ENCODE results near the gene SEMA6B. TPM values are rescaled to one million over a fixed set of nuclear protein-coding genes. Genes with fewer than 3 reads are reported as not detected.

Gene SEMA6B
- total RNA-seq, 1 donor from 2014 or later = 8.3 TPM

- Histone ChIP-seq H3K36me3 (peaks cover 0 to 64% of the 10 kb centered on the region in 2 donors), H3K4me3 (no peak overlapping the region), H3K4me1 (no peaks in the 10 kb centered on the region), H3K27me3 (no peaks in the 10 kb centered on the region), H3K9me3 (no peaks in the 10 kb centered on the region), H3K27ac (no peak overlapping the region)
- no peak for DNase-seq (ENCODE audit: extremely low spot score in 2 of 2)
- intact Hi-C loops (cut with DNase I) = no loop called here
- no peak for TF ChIP-seq POLR2AphosphoS5 (IDR thresholded peaks at IDR 0.05; ENCODE audit: insufficient read depth in 1 of 2, low read depth in 1 of 2)
- TF ChIP-seq CTCF (IDR thresholded peaks at IDR 0.05) = no peak
- TF ChIP-seq POLR2A (IDR thresholded peaks at IDR 0.05) = no peak
These were observed 63.2 kb downstream of the SEMA6B start for GRCh38 chr19:4496304-4496703.

GRCh38 chr19:4495471-4495870 is 64.0 kb downstream of the SEMA6B start:
- no peak for DNase-seq (ENCODE audit: extremely low spot score in 2 of 2)
- TF ChIP-seq CTCF (IDR thresholded peaks at IDR 0.05) (no peak), POLR2AphosphoS5 (IDR thresholded peaks at IDR 0.05; ENCODE audit: insufficient read depth in 1 of 2, low read depth in 1 of 2) (no peak)

GRCh38 chr19:4494691-4495064 is 64.8 kb downstream of the SEMA6B start:
- Histone ChIP-seq H3K4me3 (no peak overlapping the region), H3K4me1 (no peaks in the 10 kb centered on the region), H3K27me3 (no peaks in the 10 kb centered on the region), H3K36me3 (peaks cover 0 to 78% of the 10 kb centered on the region in 2 donors), H3K9me3 (no peaks in the 10 kb centered on the region), H3K27ac (no peak overlapping the region)
- intact Hi-C loops (cut with DNase I) = no loop called here
- no peak for TF ChIP-seq POLR2AphosphoS5 (IDR thresholded peaks at IDR 0.05; ENCODE audit: insufficient read depth in 1 of 2, low read depth in 1 of 2)
- no peak for TF ChIP-seq POLR2A (IDR thresholded peaks at IDR 0.05)
- TF ChIP-seq CTCF (IDR thresholded peaks at IDR 0.05) = no peak
- DNase-seq (ENCODE audit: extremely low spot score in 2 of 2) = no peak

More at GRCh38 chr19:4495471-4495870, 64.0 kb downstream of the SEMA6B start:
- Histone ChIP-seq H3K4me3 (no peak overlapping the region), H3K36me3 (peaks cover 0 to 70% of the 10 kb centered on the region in 2 donors), H3K27me3 (no peaks in the 10 kb centered on the region), H3K27ac (no peak overlapping the region), H3K4me1 (no peaks in the 10 kb centered on the region), H3K9me3 (no peaks in the 10 kb centered on the region)
- intact Hi-C loops (cut with DNase I) = no loop called here

GRCh38 chr19:4493929-4494690 is 65.4 kb downstream of the SEMA6B start:
- Histone ChIP-seq H3K36me3 (peaks cover 0 to 84% of the 10 kb centered on the region in 2 donors), H3K4me1 (no peaks in the 10 kb centered on the region), H3K27me3 (no peaks in the 10 kb centered on the region), H3K4me3 (no peak overlapping the region), H3K27ac (no peak overlapping the region), H3K9me3 (no peaks in the 10 kb centered on the region)
- intact Hi-C loops (cut with DNase I) = no loop called here
- no peak for TF ChIP-seq CTCF (IDR thresholded peaks at IDR 0.05)
- no peak for TF ChIP-seq POLR2A (IDR thresholded peaks at IDR 0.05)
- no peak for TF ChIP-seq POLR2AphosphoS5 (IDR thresholded peaks at IDR 0.05; ENCODE audit: insufficient read depth in 1 of 2, low read depth in 1 of 2)
- DNase-seq (ENCODE audit: extremely low spot score in 2 of 2) = no peak
